HG03520 (cell line): ENCODE measurements around the gene RNPEPL1.

Experiments used
- ATAC-seq: cut with Tn5 transposase; IDR thresholded peaks from one replicate; pipeline ENCODE4 v1.9.1; 2021; ENCODE audit warnings: mild to moderate bottlenecking, moderate library complexity; ENCODE audit not compliant: unreplicated experiment

Gene RNPEPL1

GRCh38 chr2:240564561-240565332 lies 3.5 kb upstream of the RNPEPL1 start:
- no peak for ATAC-seq

DNA sequence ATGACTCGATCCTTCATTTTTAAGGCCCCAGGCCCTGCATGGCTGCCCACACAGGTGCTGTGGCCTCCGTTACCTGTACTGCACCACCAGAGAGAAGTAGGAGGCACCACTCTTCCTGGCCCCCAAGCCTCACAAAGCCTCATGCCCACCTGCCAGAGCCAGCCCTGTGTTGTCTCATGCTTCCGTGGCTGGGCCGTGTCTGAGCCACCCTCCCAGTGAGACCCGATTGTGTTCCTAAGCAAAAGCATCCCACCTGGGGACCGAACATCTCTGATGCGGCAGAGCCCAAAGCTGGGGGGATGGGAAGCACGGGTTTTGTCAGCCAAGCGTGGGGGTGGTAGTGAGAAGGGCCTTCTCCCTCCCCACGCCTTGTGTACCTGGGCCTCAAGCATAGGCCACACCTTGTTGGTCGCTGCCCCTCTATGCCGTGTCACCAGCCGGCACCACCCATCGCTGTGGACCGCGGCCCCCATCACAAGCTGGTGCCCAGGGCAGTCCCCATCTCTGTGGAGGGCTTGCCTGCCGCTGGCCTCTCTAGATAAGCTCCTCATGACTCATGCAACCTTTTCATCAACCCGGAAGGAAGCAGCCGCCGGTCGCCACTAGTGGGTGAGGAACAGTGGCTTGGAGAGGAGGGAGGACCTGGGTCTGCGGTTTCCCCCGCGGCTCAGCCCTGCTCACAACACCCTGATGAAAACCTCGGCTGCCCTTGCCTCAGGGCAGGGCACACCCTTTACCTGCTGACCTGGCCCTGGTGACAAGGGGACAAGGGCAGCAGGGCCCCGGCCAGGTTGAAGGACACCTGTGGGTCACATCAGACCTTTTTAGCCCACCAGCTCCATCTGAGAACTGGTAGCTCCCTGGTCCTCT lies 2.7 kb upstream of the RNPEPL1 start:
- ATAC-seq = peak; percentile 27

DNA sequence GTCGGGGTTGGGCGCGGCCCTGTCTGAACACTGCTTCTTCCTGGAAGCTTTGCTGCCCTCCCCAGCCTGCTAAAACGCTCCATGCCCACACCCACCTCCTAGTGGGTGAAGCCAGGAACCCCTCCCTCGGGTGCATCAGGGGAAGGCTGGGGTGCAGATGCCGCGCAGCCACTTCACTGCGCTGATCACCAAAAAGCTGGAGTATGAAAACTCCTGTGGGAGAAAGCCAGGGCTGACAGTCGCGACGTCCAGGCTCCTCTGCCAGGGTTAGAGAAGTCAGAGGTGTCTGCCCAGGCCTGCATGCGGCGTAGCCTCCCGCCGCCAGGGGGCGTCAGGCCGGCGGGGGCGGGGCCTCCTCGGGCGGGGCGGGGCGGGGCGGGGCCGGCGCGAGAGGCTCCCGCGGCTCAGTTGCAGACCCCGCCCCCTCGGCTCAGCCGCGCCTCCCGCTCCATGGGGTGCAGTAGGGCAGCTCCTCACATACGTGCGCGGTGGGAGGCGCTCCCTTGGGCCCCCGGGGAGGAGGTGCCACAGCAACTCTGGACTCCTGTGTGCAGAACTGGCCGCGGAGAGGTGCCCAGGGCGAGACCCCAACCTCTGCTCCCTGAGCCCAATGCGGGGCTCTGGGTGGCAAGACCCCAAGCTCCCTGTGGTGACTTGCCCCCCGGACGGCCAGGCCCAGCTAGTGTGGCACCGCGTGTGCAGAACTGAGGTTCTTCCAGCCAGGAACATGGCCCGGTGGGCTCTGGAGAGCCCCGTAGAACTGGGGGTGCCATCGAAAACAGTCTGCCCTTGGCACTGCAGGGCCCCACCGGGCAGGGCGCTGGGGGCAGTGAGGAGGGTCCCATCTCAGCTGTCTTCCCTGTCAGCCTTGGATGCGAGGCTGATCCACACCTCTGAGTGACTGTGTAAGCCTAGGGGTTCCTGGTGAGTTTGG lies 1.8 kb upstream of the RNPEPL1 start:
- ATAC-seq = peak; percentile 41

DNA sequence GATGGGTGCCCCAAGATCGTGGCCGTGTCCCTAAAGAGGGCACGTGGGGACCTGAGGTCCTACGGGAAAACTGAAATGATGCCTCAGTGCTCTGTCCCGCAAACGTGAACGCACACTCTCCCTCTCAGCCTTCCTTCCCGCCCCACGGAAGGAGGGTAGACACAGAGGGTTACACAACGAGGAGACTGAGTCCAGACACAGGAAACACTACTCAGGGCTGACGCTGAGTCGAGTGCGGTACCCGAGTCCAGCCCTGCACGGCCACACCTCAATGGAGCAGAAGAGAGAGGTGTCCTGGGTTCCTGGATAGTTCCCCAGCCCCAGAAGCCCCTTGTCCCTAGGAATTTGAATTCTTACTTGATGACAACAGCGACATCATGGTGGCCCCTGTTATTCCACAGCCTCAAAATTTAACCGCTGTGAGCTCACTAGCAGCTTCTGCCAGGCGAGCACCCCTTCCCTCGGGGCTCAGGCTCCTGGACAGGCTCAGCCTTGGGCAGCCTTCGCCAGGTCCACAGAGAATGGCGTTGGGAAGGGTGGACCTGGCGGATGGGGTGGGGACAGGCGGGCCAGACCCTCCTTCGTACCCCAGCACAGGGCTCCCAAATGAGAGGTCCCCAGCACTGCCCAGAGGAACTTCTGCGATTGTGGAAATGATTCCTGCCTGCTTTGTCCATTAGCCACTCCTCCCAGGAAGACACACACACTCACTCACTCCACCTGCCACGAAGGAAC lies 980 bp upstream of the RNPEPL1 start:
- ATAC-seq = no peak

- ATAC-seq = peak; percentile 6
Observed at GRCh38 chr2:240568678-240569522, 616 bp downstream of the RNPEPL1 start.

DNA sequence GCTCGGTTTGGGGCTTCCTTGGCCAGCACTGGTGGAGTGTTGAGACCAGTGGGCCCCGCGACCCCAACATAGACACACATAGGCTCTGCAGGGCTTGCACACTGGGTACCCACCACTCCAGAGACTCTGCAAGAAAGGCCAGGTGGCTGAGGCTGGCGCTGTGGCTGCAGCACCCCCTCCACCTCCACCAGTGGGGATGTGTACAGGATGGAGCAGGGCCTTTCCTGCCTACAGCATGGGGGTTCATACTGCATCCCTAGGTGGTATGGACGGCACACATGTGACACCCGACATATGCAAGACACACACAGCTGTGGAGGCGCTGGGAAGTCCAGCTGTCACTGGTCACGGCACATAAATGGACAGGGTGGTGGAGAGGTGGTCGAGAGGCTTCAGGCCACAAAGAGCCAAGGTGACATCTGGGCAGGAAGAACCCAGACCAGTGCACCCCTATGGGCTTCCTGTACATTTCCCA lies 1.3 kb downstream of the RNPEPL1 start:
- no peak for ATAC-seq

- ATAC-seq = no peak
Observed at GRCh38 chr2:240569998-240570530, 1.8 kb downstream of the RNPEPL1 start.

DNA sequence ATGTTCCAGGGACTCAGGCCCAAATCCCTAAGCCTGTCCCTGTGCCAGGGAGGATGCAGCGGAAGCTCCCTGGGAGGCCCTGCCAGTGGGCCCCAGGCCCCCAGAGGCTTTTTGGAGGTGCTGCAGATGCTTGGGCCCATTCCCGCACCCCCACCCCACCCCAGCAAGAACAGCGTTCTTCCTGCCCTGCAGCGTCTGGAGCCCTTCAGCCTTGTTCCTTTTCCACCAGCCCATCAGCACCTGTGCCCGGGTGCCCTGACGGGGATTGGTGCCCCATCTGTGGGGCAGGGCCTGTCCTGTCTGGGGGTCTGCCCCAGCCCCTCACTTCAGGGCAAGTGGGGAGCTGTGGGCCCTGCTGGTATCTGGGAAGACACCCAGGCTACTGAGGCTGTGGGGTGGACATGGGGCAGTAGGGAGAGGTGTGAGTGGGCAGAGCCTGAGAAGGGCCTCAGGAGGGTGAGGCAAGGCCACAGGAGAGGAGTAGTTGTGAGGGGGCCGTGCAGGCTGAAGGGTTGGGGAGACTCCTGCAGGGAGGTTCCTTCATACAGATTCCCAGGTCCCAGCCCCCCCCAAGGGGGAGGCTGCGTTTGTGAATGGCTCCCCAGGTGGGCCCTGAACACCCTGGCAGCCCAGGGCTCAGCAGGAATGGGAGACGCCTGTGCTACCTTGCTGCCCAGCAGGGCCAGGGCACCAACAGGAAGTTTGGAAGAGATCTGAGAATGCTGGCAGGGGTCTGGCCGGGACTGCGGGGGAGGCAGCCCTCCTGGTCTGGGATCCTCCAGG lies 2.4 kb downstream of the RNPEPL1 start:
- ATAC-seq = no peak

- ATAC-seq = no peak
Observed at GRCh38 chr2:240571314-240571973, 3.2 kb downstream of the RNPEPL1 start.

- no peak for ATAC-seq
Observed at GRCh38 chr2:240572141-240573031, 4.1 kb downstream of the RNPEPL1 start.

DNA sequence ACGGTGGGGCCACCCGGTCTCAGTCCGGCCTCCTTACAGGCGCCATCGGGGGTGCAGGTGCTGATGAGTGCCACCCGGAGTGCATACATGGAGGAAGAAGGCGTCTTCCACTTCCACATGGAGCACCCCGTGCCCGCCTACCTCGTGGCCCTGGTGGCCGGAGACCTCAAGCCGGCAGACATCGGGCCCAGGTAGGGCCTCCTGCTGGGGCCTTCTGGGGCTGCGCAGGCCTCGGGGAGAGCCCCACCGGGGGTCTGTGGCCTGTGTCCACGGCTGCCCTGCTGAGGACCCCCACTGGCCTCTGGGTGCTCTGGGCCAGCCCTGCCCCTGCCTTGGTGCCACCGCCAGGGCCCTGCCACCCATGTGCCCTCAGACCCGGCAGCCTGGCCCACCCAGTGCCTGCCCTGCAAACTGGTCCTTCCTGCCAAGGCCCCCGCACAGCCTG lies 4.8 kb downstream of the RNPEPL1 start:
- ATAC-seq = no peak

DNA sequence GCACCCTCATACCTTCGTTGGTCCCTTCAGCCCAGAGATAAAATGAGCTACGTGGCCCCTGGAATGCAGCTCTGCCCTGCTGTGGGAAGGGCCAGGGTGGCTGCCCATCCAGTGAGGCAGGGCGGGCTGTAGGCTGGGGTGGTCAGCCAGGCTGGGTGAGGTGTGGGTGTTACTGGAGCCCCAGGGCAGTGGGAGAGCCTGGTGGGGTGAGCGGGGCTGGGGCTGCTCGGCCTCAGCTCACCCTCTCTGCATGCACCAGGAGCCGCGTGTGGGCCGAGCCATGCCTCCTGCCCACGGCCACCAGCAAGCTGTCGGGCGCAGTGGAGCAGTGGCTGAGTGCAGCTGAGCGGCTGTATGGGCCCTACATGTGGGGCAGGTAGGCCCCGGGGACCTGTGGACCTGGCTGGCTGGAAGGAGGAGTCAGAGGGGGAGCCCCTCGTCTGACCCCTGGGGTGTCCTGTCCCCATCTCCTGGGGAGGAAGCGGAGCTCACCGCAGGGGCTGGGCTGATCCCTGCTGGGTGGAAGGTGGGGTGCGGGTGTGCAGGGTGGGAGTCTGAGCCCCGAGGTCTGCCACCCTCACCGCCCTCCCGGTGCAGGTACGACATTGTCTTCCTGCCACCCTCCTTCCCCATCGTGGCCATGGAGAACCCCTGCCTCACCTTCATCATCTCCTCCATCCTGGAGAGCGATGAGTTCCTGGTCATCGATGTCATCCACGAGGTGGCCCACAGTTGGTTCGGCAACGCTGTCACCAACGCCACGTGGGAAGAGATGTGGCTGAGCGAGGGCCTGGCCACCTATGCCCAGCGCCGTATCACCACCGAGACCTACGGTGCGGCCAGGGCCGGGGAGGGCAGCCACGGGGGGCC lies 5.5 kb downstream of the RNPEPL1 start:
- no peak for ATAC-seq

DNA sequence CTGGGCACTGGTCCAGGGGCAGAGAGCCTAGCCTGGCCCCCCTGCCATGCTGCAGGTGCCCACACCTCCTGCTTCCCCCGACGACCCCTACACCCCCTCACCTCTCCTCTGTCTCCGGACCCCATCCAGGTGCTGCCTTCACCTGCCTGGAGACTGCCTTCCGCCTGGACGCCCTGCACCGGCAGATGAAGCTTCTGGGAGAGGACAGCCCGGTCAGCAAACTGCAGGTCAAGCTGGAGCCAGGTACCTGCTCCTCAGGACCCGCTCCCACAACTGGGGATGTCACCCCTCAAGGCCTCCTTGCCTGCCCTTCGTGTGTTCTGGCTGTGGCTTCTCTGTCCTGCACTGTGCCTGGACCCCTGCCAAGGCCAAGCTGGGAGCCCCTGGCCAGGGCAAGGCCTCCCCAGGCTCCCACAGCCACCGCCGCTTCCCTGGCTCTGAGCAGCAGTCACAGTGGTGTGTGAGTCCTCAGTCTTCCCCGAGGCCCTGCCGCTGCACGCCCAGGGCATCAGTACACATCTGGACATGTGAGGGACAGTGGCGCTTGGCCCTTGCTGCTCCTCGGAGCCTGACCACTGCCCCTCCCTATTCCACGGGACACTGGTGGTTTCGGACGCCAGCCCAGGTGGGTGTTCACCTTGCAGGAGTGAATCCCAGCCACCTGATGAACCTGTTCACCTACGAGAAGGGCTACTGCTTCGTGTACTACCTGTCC lies 6.3 kb downstream of the RNPEPL1 start:
- ATAC-seq = no peak

DNA sequence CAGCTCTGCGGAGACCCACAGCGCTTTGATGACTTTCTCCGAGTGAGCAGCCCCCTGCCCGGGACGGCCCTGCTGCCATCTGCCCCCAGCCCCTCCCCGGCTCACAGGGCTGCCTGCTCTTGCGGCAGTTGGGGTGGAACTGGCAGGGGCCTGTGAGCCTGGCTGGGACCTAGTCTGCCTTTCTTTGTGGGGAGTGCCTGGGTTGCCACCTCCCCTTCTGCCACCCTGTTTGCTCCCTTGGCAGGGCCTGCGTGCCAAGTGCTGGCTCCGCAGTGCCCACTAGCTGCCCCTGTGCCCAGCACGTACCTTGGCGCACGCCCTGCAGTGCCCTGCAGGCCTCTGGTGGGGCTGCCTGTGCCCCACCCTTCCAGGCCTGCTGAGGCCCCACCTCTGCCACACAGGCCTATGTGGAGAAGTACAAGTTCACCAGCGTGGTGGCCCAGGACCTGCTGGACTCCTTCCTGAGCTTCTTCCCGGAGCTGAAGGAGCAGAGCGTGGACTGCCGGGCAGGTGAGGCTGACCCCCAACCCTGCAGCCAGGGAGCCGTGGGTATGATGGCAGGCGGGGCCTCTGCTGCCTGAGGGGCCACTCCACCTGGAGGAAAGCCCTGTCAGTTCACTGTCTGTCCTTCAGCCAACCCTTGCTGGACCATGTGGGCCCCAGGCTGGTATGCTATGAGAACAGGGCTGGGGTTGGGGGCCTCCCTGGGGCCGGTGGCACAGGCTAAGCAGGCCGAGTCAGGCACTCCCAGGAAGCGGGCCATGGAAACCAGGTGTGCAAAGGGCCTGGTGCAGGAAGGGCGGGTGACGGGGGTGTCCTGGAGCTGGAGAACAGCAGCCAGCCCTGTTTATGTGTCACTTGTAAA lies 7.0 kb downstream of the RNPEPL1 start:
- no peak for ATAC-seq
